Ramos (cell line): ENCODE results near the gene MCM3AP.

ENCODE experiments used
- in situ Hi-C: fragments of 300-500 bp; cut with MboI; formaldehyde crosslinking; loops from one replicate; pipeline ENCODE4 v1.14.3; 2022; ENCODE audit warnings: low sequenced_read_pairs; ENCODE audit not compliant: unreplicated experiment

The MCM3AP gene

GRCh38 chr21:46189959-46190490 is 95.4 kb downstream of the MCM3AP start:
- in situ Hi-C loops: no loop called here

GRCh38 chr21:46189213-46189958 is 96.0 kb downstream of the MCM3AP start:
- in situ Hi-C loops: no loop called here

- in situ Hi-C loops: no loop called here
These were observed 96.9 kb downstream of the MCM3AP start for GRCh38 chr21:46188226-46189212.

- in situ Hi-C loops: no loop called here
These were observed 97.6 kb downstream of the MCM3AP start for GRCh38 chr21:46187814-46188213.

GRCh38 chr21:46187261-46187660 is 98.2 kb downstream of the MCM3AP start:
- in situ Hi-C loops: no loop called here

GRCh38 chr21:46185716-46186115 is 99.7 kb downstream of the MCM3AP start:
- in situ Hi-C loops: no loop called here
